ENCODE data around the gene VSIG1. TPM values are rescaled to one million over a fixed set of nuclear protein-coding genes. Genes with fewer than 3 reads are reported as not detected.

VSIG1 gene
- total RNA-seq, 1 experiment from 2014 or later: 1.2 TPM

GRCh38 chrX:108091878-108092291 is 47.0 kb downstream of the VSIG1 start:
- H3K36me3 Mint-ChIP-seq (ENCODE audit: insufficient read depth, unreplicated experiment): peaks cover 6% of the 10 kb centered on the region

GRCh38 chrX:108097380-108097779 is 52.5 kb downstream of the VSIG1 start:
- H3K27me3 Mint-ChIP-seq (ENCODE audit: insufficient read depth, unreplicated experiment): peaks cover 49% of the 10 kb centered on the region
- no peak for DNase-seq (ENCODE audit: unreplicated experiment)
- no TSS peak for BruUV-seq (replicated peaks)
- H3K36me3 Mint-ChIP-seq (ENCODE audit: insufficient read depth, unreplicated experiment): peaks cover 6% of the 10 kb centered on the region
- POLR2A ChIA-PET: interaction anchor here (0.7 kb wide), 1 partner anchor 7 kb away, joined by 3 read pairs; no protein-coding TSS in a partner anchor
- no peaks in the 10 kb centered on the region for H3K9me3 Mint-ChIP-seq (ENCODE audit: unreplicated experiment)
- H3K27ac Mint-ChIP-seq (ENCODE audit: low read depth, unreplicated experiment): no peak overlapping the region
- no peaks in the 10 kb centered on the region for H3K4me1 Mint-ChIP-seq (ENCODE audit: insufficient read depth, unreplicated experiment)
- intact Hi-C loops (cut with micrococcal nuclease): no loop called here
- CTCF ChIA-PET: no interaction called here
- TF ChIP-seq CTCF (IDR thresholded peaks at IDR 0.05; ENCODE audit: unreplicated experiment): no peak
- no peak overlapping the region for H3K4me3 Mint-ChIP-seq (ENCODE audit: unreplicated experiment)

More at GRCh38 chrX:108091878-108092291, 47.0 kb downstream of the VSIG1 start:
- DNase-seq (ENCODE audit: unreplicated experiment): no peak
- H3K27ac Mint-ChIP-seq (ENCODE audit: low read depth, unreplicated experiment): no peak overlapping the region
- TSS peak; percentile 57 for BruUV-seq (replicated peaks)
- H3K27me3 Mint-ChIP-seq (ENCODE audit: insufficient read depth, unreplicated experiment): peaks cover 41% of the 10 kb centered on the region
- no peaks in the 10 kb centered on the region for H3K9me3 Mint-ChIP-seq (ENCODE audit: unreplicated experiment)
- intact Hi-C loops (cut with micrococcal nuclease): no loop called here
- H3K4me1 Mint-ChIP-seq (ENCODE audit: insufficient read depth, unreplicated experiment): no peaks in the 10 kb centered on the region
- H3K4me3 Mint-ChIP-seq (ENCODE audit: unreplicated experiment): no peak overlapping the region
- ChIA-PET POLR2A (interaction anchor here (0.6 to 2.4 kb wide), 21 partner anchors 9 to 1288 kb away, joined by 3 to 61 read pairs (median 5); partner anchors contain the start of genes COL4A5 and PRPS1), CTCF (interaction anchor here (0.6 to 1.8 kb wide), 5 partner anchors 21 to 213 kb away, joined by 3 to 7 read pairs (median 4); no protein-coding TSS in a partner anchor)
- TF ChIP-seq CTCF (IDR thresholded peaks at IDR 0.05; ENCODE audit: unreplicated experiment): no peak

GRCh38 chrX:108105473-108105872 is 60.6 kb downstream of the VSIG1 start:
- ChIA-PET POLR2A (no interaction called here), CTCF (no interaction called here)
- no peak for TF ChIP-seq CTCF (IDR thresholded peaks at IDR 0.05; ENCODE audit: unreplicated experiment)
- Mint-ChIP-seq H3K27me3 (ENCODE audit: insufficient read depth, unreplicated experiment) (peaks cover 88% of the 10 kb centered on the region), H3K4me1 (ENCODE audit: insufficient read depth, unreplicated experiment) (no peaks in the 10 kb centered on the region), H3K36me3 (ENCODE audit: insufficient read depth, unreplicated experiment) (peaks cover 6% of the 10 kb centered on the region), H3K27ac (ENCODE audit: low read depth, unreplicated experiment) (no peak overlapping the region), H3K9me3 (ENCODE audit: unreplicated experiment) (no peaks in the 10 kb centered on the region), H3K4me3 (ENCODE audit: unreplicated experiment) (no peak overlapping the region)
- intact Hi-C loops (cut with micrococcal nuclease): no loop called here
- BruUV-seq (replicated peaks): no TSS peak
- no peak for DNase-seq (ENCODE audit: unreplicated experiment)

GRCh38 chrX:108114541-108114940 is 69.7 kb downstream of the VSIG1 start:
- H3K36me3 Mint-ChIP-seq (ENCODE audit: insufficient read depth, unreplicated experiment): no peaks in the 10 kb centered on the region
- ChIA-PET CTCF (no interaction called here), POLR2A (interaction anchor here (0.6 kb wide), 1 partner anchor 12 kb away, joined by 3 read pairs; no protein-coding TSS in a partner anchor)
- TF ChIP-seq CTCF (IDR thresholded peaks at IDR 0.05; ENCODE audit: unreplicated experiment): no peak
- no peak overlapping the region for H3K27ac Mint-ChIP-seq (ENCODE audit: low read depth, unreplicated experiment)
- no peak overlapping the region for H3K4me3 Mint-ChIP-seq (ENCODE audit: unreplicated experiment)
- peaks cover 89% of the 10 kb centered on the region for H3K27me3 Mint-ChIP-seq (ENCODE audit: insufficient read depth, unreplicated experiment)
- no peak for DNase-seq (ENCODE audit: unreplicated experiment)
- peaks cover 8% of the 10 kb centered on the region for H3K9me3 Mint-ChIP-seq (ENCODE audit: unreplicated experiment)
- no TSS peak for BruUV-seq (replicated peaks)
- intact Hi-C loops (cut with micrococcal nuclease): no loop called here
- H3K4me1 Mint-ChIP-seq (ENCODE audit: insufficient read depth, unreplicated experiment): no peaks in the 10 kb centered on the region

Measured in MCF 10A (cell line).